Activated CD8-positive, alpha-beta T cell treated with anti-CD3 and anti-CD28 coated beads for 36 hours (primary cell): ENCODE data around the gene GID4. TPM values are rescaled to one million over a fixed set of nuclear protein-coding genes. Genes with fewer than 3 reads are reported as not detected.

Experiments
- ATAC-seq: fragments of 200-7000 bp; cut with Tn5 transposase; one replicate; pipeline ENCODE4 v1.10.0; 2021; ENCODE audit warnings: mild to moderate bottlenecking, moderate library complexity
- CTCF ChIA-PET: fragments of 350-600 bp; sonication (Branson Sonifier 250); formaldehyde crosslinking; loops from one replicate; lab custom pipeline; 2021; ENCODE audit warnings: antibody characterized with exemption; lab: Charles Lee
- POLR2A ChIA-PET: fragments of 350-600 bp; sonication (Branson Sonifier 250); formaldehyde crosslinking; loops from one replicate; lab custom pipeline; 2021; ENCODE audit warnings: antibody characterized with exemption; lab: Charles Lee
- DNase-seq: peaks from one replicate; pipeline ENCODE4 v3.0.0-alpha.2; 2020
- H3K27ac Mint-ChIP-seq: one replicate; pipeline ENCODE4 v1.8.0; 2021; ENCODE audit warnings: mild to moderate bottlenecking, mixed read lengths
- H3K27me3 Mint-ChIP-seq: one replicate; pipeline ENCODE4 v1.8.0; 2021; ENCODE audit warnings: mixed read lengths
- H3K36me3 Mint-ChIP-seq: one replicate; pipeline ENCODE4 v1.8.0; 2021; ENCODE audit warnings: low read depth, mixed read lengths
- H3K4me1 Mint-ChIP-seq: one replicate; pipeline ENCODE4 v1.8.0; 2021; ENCODE audit warnings: low read depth, mixed read lengths
- H3K4me3 Mint-ChIP-seq: one replicate; pipeline ENCODE4 v1.8.0; 2021; ENCODE audit warnings: mild to moderate bottlenecking, moderate library complexity, mixed read lengths
- H3K9me3 Mint-ChIP-seq: one replicate; pipeline ENCODE4 v1.8.0; 2021; ENCODE audit warnings: mixed read lengths
- intact Hi-C: fragments of 100-400 bp; cut with micrococcal nuclease; formaldehyde crosslinking; loops from one replicate; pipeline ENCODE4 v1.10.0; 2022
- total RNA-seq, 2 experiments: library from RNA; stranded (reverse); gene quantifications; one replicate each; pipeline ENCODE4 v1.2.3, GENCODE V29; 2021
- TF ChIP-seq, protein P1 (sequence below): fragments of 200-600 bp; IDR thresholded peaks from one replicate; pipeline ENCODE4 v1.8.0; 2022; ENCODE audit warnings: antibody characterized with exemption, mild to moderate bottlenecking

GID4 gene
- total RNA-seq, 2 experiments from 2014 or later, result 8.7 to 9.1 TPM

DNA sequence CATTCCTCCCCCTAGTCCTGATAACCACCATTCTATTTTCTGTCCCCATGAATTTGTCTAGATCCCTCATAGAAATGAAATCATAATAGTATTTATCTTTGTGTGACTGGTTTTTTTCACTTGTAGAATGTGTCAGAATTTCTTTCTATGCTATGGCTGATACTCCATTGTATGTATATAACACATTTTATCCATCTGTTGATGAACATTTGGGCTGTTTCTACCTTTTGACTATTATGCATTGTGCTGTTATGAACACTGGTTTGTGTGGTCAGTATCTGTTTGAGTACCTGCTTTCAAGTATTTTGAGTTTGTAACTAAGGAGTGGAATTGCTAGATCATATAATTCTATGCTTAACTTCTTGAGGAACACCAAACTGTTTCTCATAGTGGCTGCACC is 32.5 kb downstream of the GID4 start:
- Mint-ChIP-seq H3K27me3 (no peaks in the 10 kb centered on the region), H3K4me3 (no peak overlapping the region), H3K36me3 (no peaks in the 10 kb centered on the region), H3K9me3 (no peaks in the 10 kb centered on the region), H3K4me1 (peaks cover 2% of the 10 kb centered on the region), H3K27ac (no peak overlapping the region)
- ChIA-PET CTCF (interaction anchor here (1.3 kb wide), 1 partner anchor 9 kb away, joined by 3 read pairs; no protein-coding TSS in a partner anchor), POLR2A (no interaction called here)
- TF ChIP-seq, protein P1, sequence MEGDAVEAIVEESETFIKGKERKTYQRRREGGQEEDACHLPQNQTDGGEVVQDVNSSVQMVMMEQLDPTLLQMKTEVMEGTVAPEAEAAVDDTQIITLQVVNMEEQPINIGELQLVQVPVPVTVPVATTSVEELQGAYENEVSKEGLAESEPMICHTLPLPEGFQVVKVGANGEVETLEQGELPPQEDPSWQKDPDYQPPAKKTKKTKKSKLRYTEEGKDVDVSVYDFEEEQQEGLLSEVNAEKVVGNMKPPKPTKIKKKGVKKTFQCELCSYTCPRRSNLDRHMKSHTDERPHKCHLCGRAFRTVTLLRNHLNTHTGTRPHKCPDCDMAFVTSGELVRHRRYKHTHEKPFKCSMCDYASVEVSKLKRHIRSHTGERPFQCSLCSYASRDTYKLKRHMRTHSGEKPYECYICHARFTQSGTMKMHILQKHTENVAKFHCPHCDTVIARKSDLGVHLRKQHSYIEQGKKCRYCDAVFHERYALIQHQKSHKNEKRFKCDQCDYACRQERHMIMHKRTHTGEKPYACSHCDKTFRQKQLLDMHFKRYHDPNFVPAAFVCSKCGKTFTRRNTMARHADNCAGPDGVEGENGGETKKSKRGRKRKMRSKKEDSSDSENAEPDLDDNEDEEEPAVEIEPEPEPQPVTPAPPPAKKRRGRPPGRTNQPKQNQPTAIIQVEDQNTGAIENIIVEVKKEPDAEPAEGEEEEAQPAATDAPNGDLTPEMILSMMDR, result no peak
- intact Hi-C loops, result no loop called here
- DNase-seq (no peak), ATAC-seq (no peak)

DNA sequence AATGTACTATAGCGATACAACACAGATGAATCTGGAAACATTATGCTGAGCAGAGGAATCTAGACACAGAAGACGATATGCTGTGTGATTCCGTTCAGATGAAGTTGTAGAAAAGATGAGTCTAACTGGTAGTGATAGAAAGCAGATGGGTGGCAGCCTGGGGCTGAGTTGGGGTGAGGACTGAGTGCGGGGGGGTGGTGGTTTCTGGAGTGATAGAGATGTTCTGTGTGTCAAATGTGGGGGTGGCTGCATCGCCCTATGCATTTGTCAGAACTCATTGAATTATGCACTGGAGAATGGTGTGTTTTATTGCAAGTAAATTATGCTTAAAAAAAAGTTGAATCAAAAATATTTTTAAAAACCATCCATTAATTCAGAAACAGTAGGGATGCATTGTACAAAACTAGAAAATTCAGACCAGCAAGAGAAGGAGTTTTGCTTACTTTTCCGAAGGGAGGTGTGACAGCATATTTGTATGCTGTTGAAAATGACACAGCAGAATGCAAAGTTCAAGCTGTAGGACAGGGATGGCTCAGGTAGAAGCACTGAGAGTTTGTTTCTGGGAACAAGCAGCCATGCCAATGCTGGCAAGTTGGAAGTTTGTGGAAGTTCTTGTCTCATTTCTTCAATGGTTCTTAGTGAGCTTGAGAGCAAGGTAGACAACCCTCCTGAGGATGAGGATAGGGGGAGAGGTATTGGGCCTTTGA is 35.5 kb downstream of the GID4 start:
- TF ChIP-seq, protein P1, result no peak

DNA sequence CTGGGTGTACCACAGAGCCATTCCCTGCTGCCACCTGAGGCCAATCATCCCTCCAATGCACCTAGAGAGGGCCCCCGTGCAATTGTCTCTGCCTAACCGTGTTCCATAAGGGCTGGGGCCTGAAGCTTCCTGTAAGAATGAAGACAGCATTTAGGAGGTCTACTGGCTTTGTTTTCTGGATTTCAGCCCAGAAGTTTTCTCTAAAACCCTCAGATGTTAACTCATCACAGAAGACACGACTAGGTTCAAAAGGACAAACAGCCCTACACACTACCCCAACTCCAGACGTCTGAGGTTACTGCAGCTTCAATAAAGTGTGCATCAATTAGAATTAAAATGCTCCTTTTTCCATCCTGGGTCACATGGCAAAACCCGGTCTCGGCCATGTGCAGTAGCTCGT is 37.7 kb downstream of the GID4 start:
- TF ChIP-seq, protein P1, result no peak
- peaks cover 7% of the 10 kb centered on the region for H3K27me3 Mint-ChIP-seq
- no peak for ATAC-seq
- intact Hi-C loops, result no loop called here
- no peaks in the 10 kb centered on the region for H3K4me1 Mint-ChIP-seq
- DNase-seq, result no peak
- H3K9me3 Mint-ChIP-seq, result no peaks in the 10 kb centered on the region
- no peak overlapping the region for H3K27ac Mint-ChIP-seq
- ChIA-PET CTCF (no interaction called here), POLR2A (no interaction called here)
- H3K4me3 Mint-ChIP-seq, result no peak overlapping the region
- no peaks in the 10 kb centered on the region for H3K36me3 Mint-ChIP-seq

More for the DNA sequence above, 35.5 kb downstream of the GID4 start:
- Mint-ChIP-seq H3K27ac (no peak overlapping the region), H3K4me1 (peaks cover 2% of the 10 kb centered on the region), H3K9me3 (no peaks in the 10 kb centered on the region), H3K4me3 (no peak overlapping the region), H3K27me3 (peaks cover 5% of the 10 kb centered on the region), H3K36me3 (no peaks in the 10 kb centered on the region)
- ChIA-PET POLR2A (no interaction called here), CTCF (no interaction called here)
- no peak for DNase-seq
- ATAC-seq, result no peak
- intact Hi-C loops, result no loop called here

DNA sequence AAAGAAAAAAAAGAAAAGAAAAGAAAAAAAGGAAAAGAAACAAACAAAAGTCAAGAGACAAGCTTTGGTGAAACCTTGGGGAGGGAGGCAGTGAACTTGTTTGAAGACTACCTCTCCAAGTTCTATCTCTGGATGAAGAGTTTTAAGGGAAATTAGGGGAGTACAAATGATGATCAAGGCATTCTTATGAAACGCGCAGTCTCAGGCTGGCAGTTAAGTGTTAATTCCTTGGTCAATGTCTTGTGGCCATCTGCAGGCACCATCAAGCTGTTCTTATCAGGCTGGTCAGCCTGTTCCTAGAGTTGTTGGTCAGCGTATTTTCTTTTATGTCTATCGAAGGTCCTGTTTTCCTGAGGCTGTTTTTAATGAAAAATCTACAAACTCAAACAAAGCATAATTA is 40.3 kb downstream of the GID4 start:
- intact Hi-C loops, result no loop called here
- Mint-ChIP-seq H3K27me3 (peaks cover 7% of the 10 kb centered on the region), H3K36me3 (no peaks in the 10 kb centered on the region), H3K4me3 (no peak overlapping the region), H3K9me3 (no peaks in the 10 kb centered on the region), H3K4me1 (no peaks in the 10 kb centered on the region), H3K27ac (no peak overlapping the region)
- TF ChIP-seq, protein P1, result no peak
- ChIA-PET CTCF (no interaction called here), POLR2A (no interaction called here)
- DNase-seq, result no peak
- no peak for ATAC-seq

DNA sequence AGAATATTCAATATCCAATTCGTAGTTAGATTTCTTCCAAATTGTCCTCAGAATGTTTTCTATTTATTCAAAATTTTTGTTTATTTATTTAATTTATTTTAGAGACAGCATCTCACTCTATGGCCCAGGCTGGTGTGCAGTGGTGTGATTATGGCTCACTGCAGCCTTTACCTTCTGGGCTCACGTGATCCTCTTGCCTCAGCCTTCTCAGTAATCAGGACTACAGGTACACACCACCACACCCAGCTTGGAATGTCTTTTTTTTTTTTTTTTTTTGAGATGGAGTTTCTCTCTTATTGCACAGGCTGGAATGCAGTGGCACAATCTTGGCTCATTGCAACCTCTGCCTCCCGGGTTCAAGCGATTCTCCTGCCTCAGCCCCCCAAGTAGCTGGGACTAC is 45.0 kb downstream of the GID4 start:
- peaks cover 12% of the 10 kb centered on the region for H3K4me1 Mint-ChIP-seq
- TF ChIP-seq, protein P1, result no peak
- H3K9me3 Mint-ChIP-seq, result no peaks in the 10 kb centered on the region
- CTCF ChIA-PET, result no interaction called here
- no peak for DNase-seq
- H3K36me3 Mint-ChIP-seq, result peaks cover 2% of the 10 kb centered on the region
- ATAC-seq, result no peak
- intact Hi-C loops, result no loop called here
- H3K27me3 Mint-ChIP-seq, result peaks cover 2% of the 10 kb centered on the region
- H3K27ac Mint-ChIP-seq, result no peak overlapping the region
- POLR2A ChIA-PET, result interaction anchor here (0.7 to 1.2 kb wide), 2 partner anchors 22 to 104 kb away, joined by 3 read pairs; no protein-coding TSS in a partner anchor
- H3K4me3 Mint-ChIP-seq, result no peak overlapping the region
